Measurements from ENCODE around the gene DDX60.

DNA sequence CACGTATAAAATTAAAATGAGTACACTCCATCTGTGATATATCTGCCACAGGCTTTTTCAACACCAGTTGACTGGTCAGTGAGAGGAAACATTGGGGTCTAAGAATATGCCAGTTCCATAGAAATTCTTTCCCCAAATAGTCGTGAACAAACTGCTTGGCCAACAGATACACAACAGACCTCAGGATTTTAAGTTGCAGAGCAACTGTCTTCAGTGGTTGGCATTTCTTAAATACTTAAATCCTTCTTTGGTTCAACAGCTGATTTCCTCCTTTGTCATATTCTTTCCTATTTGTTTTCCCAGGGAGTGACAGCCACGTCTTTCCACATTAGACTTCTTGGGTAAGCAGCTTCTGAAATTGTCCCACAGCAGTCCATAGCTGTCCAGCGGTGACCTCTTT lies 7.0 kb upstream of the DDX60 start:
- TF ChIP-seq, protein P1, sequence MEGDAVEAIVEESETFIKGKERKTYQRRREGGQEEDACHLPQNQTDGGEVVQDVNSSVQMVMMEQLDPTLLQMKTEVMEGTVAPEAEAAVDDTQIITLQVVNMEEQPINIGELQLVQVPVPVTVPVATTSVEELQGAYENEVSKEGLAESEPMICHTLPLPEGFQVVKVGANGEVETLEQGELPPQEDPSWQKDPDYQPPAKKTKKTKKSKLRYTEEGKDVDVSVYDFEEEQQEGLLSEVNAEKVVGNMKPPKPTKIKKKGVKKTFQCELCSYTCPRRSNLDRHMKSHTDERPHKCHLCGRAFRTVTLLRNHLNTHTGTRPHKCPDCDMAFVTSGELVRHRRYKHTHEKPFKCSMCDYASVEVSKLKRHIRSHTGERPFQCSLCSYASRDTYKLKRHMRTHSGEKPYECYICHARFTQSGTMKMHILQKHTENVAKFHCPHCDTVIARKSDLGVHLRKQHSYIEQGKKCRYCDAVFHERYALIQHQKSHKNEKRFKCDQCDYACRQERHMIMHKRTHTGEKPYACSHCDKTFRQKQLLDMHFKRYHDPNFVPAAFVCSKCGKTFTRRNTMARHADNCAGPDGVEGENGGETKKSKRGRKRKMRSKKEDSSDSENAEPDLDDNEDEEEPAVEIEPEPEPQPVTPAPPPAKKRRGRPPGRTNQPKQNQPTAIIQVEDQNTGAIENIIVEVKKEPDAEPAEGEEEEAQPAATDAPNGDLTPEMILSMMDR (IDR thresholded peaks at IDR 0.05; ENCODE audit: extremely low read depth in 1 of 2, insufficient read depth in 1 of 2, low read depth in 1 of 2, low read length in 2 of 2) = no peak
- no peak for TF ChIP-seq POLR2AphosphoS5 (IDR thresholded peaks at IDR 0.05; ENCODE audit: insufficient read depth, low read depth, low read length)

All from endothelial cell of umbilical vein (primary cell).